ENCODE results near the gene RPL22. TPM values are rescaled to one million over a fixed set of nuclear protein-coding genes. Genes with fewer than 3 reads are reported as not detected.

Gene RPL22
- total RNA-seq, 4 donors from 2014 or later, result 142 to 235 (median 159) TPM

GRCh38 chr1:6200188-6200809 lies 904 bp upstream of the RPL22 start:
- WGBS, 2 donors, result 58 to 65% methylated on average over 10 of the region's 10 CpGs
- H3K4me3 ChIP-seq, result peak overlapping the region; percentile 37 to 98 (median 92)
- H3K36me3 ChIP-seq, result peaks cover 0 to 23% (median 0%) of the 10 kb centered on the region in 3 donors
- H3K4me1 ChIP-seq, result peaks cover 5 to 53% (median 23%) of the 10 kb centered on the region in 4 donors
- no peak for DNase-seq (ENCODE audit: low spot score in 2 of 2)
- peak overlapping the region; percentile 55 to 89 (median 82) for H3K27ac ChIP-seq
- no peak for TF ChIP-seq EP300 (IDR thresholded peaks at IDR 0.05)
- TF ChIP-seq POLR2A (IDR thresholded peaks at IDR 0.05), result no peak
- TF ChIP-seq, protein P1, sequence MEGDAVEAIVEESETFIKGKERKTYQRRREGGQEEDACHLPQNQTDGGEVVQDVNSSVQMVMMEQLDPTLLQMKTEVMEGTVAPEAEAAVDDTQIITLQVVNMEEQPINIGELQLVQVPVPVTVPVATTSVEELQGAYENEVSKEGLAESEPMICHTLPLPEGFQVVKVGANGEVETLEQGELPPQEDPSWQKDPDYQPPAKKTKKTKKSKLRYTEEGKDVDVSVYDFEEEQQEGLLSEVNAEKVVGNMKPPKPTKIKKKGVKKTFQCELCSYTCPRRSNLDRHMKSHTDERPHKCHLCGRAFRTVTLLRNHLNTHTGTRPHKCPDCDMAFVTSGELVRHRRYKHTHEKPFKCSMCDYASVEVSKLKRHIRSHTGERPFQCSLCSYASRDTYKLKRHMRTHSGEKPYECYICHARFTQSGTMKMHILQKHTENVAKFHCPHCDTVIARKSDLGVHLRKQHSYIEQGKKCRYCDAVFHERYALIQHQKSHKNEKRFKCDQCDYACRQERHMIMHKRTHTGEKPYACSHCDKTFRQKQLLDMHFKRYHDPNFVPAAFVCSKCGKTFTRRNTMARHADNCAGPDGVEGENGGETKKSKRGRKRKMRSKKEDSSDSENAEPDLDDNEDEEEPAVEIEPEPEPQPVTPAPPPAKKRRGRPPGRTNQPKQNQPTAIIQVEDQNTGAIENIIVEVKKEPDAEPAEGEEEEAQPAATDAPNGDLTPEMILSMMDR (IDR thresholded peaks at IDR 0.05), result no peak
- peaks cover 0 to 2% of the 10 kb centered on the region in 2 donors for H3K27me3 ChIP-seq
- H3K9me3 ChIP-seq, result no peaks in the 10 kb centered on the region

- 0 to 1% methylated on average over 28 to 31 of the region's 31 CpGs for WGBS, 2 donors
- DNase-seq (ENCODE audit: low spot score in 2 of 2), result no peak
- H3K4me3 ChIP-seq, result peak overlapping the region; percentile 90 to 100 (median 96)
Measured at GRCh38 chr1:6198646-6199297, 623 bp downstream of the RPL22 start.

DNA sequence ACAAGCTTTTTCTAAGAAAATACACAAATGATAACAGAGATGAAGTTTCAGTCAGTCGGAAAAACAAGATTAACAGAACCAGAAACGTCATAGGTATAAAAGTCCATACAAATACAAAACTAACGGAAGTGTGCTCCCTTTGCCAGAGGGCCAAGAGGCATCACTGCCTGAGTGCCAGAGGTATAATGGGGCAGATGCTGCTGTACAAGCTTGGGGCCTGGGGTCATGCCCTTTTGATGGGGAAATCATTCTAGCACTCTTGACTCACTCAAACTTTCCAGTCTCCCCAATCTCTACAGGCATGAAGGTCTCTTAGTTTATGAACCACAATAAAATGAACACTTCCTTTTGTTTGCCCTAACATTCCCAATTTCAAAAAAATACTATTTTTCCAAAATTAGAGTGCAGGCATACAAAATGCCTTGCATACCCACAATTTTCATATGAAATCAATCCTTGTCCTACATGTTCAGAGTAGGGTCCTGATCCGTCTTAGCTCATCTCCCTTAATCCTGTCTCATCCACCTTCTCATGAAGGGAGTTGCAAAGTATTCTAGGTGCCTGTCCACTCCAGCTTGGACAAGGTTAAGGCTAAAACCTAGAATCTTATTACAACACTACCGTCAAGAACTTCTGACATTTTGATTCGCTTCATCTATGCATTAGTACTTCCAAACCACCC lies 1.5 kb downstream of the RPL22 start:
- Histone ChIP-seq H3K27me3 (no peaks in the 10 kb centered on the region), H3K9me3 (no peaks in the 10 kb centered on the region), H3K4me3 (peak overlapping the region; percentile 90 to 100 (median 96)), H3K4me1 (peaks cover 5 to 52% (median 18%) of the 10 kb centered on the region in 4 donors), H3K36me3 (peaks cover 4 to 47% (median 21%) of the 10 kb centered on the region in 3 donors), H3K27ac (no peak overlapping the region)
- WGBS, 2 donors, result 66 to 71% methylated on average over 6 of the region's 6 CpGs
- TF ChIP-seq POLR2A (IDR thresholded peaks at IDR 0.05) (no peak), EP300 (IDR thresholded peaks at IDR 0.05) (no peak)
- TF ChIP-seq, protein P1 (IDR thresholded peaks at IDR 0.05), result no peak
- no peak for DNase-seq (ENCODE audit: low spot score in 2 of 2)

More at GRCh38 chr1:6198646-6199297, 623 bp downstream of the RPL22 start:
- H3K27ac ChIP-seq, result peak overlapping the region; percentile 9 to 89 (median 81)
- peaks cover 5 to 52% (median 18%) of the 10 kb centered on the region in 4 donors for H3K4me1 ChIP-seq
- H3K36me3 ChIP-seq, result peaks cover 0 to 38% (median 14%) of the 10 kb centered on the region in 3 donors
- no peaks in the 10 kb centered on the region for H3K27me3 ChIP-seq
- no peaks in the 10 kb centered on the region for H3K9me3 ChIP-seq
- TF ChIP-seq EP300 (IDR thresholded peaks at IDR 0.05), result no peak
- TF ChIP-seq, protein P1 (IDR thresholded peaks at IDR 0.05), result no peak
- no peak for TF ChIP-seq POLR2A (IDR thresholded peaks at IDR 0.05)

DNA sequence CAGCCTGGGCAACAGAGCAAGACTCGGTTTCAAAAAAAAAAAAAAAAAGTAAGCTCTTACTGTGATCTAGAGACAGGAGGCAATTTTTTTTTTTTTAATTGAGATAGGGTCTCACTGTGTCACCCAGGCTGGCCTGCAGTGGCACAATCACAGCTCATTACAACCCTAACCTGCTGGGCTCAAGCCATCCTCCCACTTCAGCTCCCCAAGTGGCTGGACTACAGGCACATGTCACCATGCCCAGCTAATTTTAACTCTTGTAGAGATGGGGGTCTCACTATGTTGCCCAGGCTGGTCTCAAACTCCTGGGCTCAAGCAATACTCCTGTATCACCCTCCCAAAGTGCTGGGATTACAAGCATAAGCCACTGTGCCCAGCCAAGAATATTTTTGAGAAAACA lies 7.4 kb downstream of the RPL22 start:
- Histone ChIP-seq H3K36me3 (peaks cover 4 to 97% (median 41%) of the 10 kb centered on the region in 3 donors), H3K4me3 (no peak overlapping the region), H3K27ac (no peak overlapping the region), H3K9me3 (no peaks in the 10 kb centered on the region), H3K4me1 (peaks cover 0 to 19% (median under 1%) of the 10 kb centered on the region in 4 donors), H3K27me3 (no peaks in the 10 kb centered on the region)
- no peak for DNase-seq (ENCODE audit: low spot score in 2 of 2)
- 90 to 93% methylated on average over 1 of the region's 1 CpG for WGBS, 2 donors
- TF ChIP-seq POLR2A (IDR thresholded peaks at IDR 0.05) (no peak), EP300 (IDR thresholded peaks at IDR 0.05) (no peak)
- TF ChIP-seq, protein P1 (IDR thresholded peaks at IDR 0.05), result no peak

Measured in tibial nerve (tissue), 4 donors.